Parathyroid adenoma (tissue), 2 donors: ENCODE measurements around the gene FAM204A.

Experiments
- H2AFZ ChIP-seq: fragments of 300-600 bp; sonication (generic); one replicate; pipeline ENCODE4 v1.7.0; 2017; ENCODE audit warnings: antibody characterized with exemption, mild to moderate bottlenecking
- H3K27ac ChIP-seq: fragments of 300-600 bp; sonication (generic); one replicate; pipeline ENCODE4 v1.7.0; 2017
- H3K27me3 ChIP-seq: fragments of 300-600 bp; sonication (generic); one replicate; pipeline ENCODE4 v1.7.0; 2017; ENCODE audit warnings: low read length; ENCODE audit not compliant: control insufficient read depth, insufficient read depth
- H3K36me3 ChIP-seq: fragments of 300-600 bp; sonication (generic); one replicate; pipeline ENCODE4 v1.7.0; 2017; ENCODE audit warnings: low read length; ENCODE audit not compliant: control insufficient read depth, insufficient read depth
- H3K4me1 ChIP-seq: fragments of 300-600 bp; sonication (generic); one replicate; pipeline ENCODE4 v1.7.0; 2017; ENCODE audit warnings: control low read depth
- H3K4me2 ChIP-seq: fragments of 300-600 bp; sonication (generic); one replicate; pipeline ENCODE4 v1.7.0; 2017; ENCODE audit warnings: low read length
- H3K4me3 ChIP-seq: fragments of 300-600 bp; sonication (generic); one replicate; pipeline ENCODE4 v1.7.0; 2017; ENCODE audit warnings: low read depth, low read length
- H3K79me2 ChIP-seq: fragments of 300-600 bp; sonication (generic); one replicate; pipeline ENCODE4 v1.7.0; 2017; ENCODE audit warnings: control low read depth
- H3K9ac ChIP-seq: fragments of 300-600 bp; sonication (generic); one replicate; pipeline ENCODE4 v1.7.0; 2017; ENCODE audit warnings: mild to moderate bottlenecking
- H3K9me3 ChIP-seq: fragments of 300-600 bp; sonication (generic); one replicate; pipeline ENCODE4 v1.7.0; 2017; ENCODE audit warnings: low read length; ENCODE audit not compliant: control insufficient read depth
- CTCF ChIP-seq: fragments of 300-600 bp; sonication (generic); IDR thresholded peaks from one replicate; pipeline ENCODE4 v1.7.0; 2017; ENCODE audit warnings: antibody characterized with exemption, mild to moderate bottlenecking
- donor health status: primary hyperparathyroidism.

Gene FAM204A

GRCh38 chr10:118266098-118266748 lies 75.9 kb downstream of the FAM204A start:
- H3K9ac ChIP-seq = no peak overlapping the region
- no peak overlapping the region for H3K4me3 ChIP-seq
- no peaks in the 10 kb centered on the region for H3K4me1 ChIP-seq
- H3K27ac ChIP-seq = no peak overlapping the region
- H3K36me3 ChIP-seq = no peaks in the 10 kb centered on the region
- no peak overlapping the region for H2AFZ ChIP-seq
- no peaks in the 10 kb centered on the region for H3K9me3 ChIP-seq
- no peaks in the 10 kb centered on the region for H3K27me3 ChIP-seq
- TF ChIP-seq CTCF = no peak
- H3K4me2 ChIP-seq = no peak overlapping the region
- no peaks in the 10 kb centered on the region for H3K79me2 ChIP-seq

- H3K36me3 ChIP-seq = no peaks in the 10 kb centered on the region
- no peak for TF ChIP-seq CTCF
- no peaks in the 10 kb centered on the region for H3K27me3 ChIP-seq
- H3K4me3 ChIP-seq = no peak overlapping the region
- H3K79me2 ChIP-seq = no peaks in the 10 kb centered on the region
- no peak overlapping the region for H3K9ac ChIP-seq
- peak overlapping the region; percentile 47 for H3K4me2 ChIP-seq
- H3K27ac ChIP-seq = no peak overlapping the region
- H3K4me1 ChIP-seq = no peaks in the 10 kb centered on the region
- no peak overlapping the region for H2AFZ ChIP-seq
- H3K9me3 ChIP-seq = no peaks in the 10 kb centered on the region
Observed at GRCh38 chr10:118264838-118265470, 77.2 kb downstream of the FAM204A start.

GRCh38 chr10:118264252-118264651 lies 77.9 kb downstream of the FAM204A start:
- Histone ChIP-seq H3K27ac (no peak overlapping the region), H3K9me3 (no peaks in the 10 kb centered on the region), H3K4me1 (no peaks in the 10 kb centered on the region), H2AFZ (no peak overlapping the region), H3K4me3 (no peak overlapping the region), H3K27me3 (no peaks in the 10 kb centered on the region), H3K36me3 (no peaks in the 10 kb centered on the region), H3K79me2 (no peaks in the 10 kb centered on the region), H3K9ac (no peak overlapping the region), H3K4me2 (no peak overlapping the region)
- no peak for TF ChIP-seq CTCF

GRCh38 chr10:118262538-118262937 lies 79.6 kb downstream of the FAM204A start:
- no peak overlapping the region for H3K4me3 ChIP-seq
- H3K27me3 ChIP-seq = no peaks in the 10 kb centered on the region
- H3K79me2 ChIP-seq = no peaks in the 10 kb centered on the region
- H3K4me2 ChIP-seq = no peak overlapping the region
- no peaks in the 10 kb centered on the region for H3K36me3 ChIP-seq
- no peak for TF ChIP-seq CTCF
- no peaks in the 10 kb centered on the region for H3K4me1 ChIP-seq
- no peaks in the 10 kb centered on the region for H3K9me3 ChIP-seq
- H3K9ac ChIP-seq = no peak overlapping the region
- no peak overlapping the region for H2AFZ ChIP-seq
- H3K27ac ChIP-seq = no peak overlapping the region
